Astrocyte (in vitro differentiated cells and primary cell): ENCODE measurements around the gene CLTC. TPM values are rescaled to one million over a fixed set of nuclear protein-coding genes. Genes with fewer than 3 reads are reported as not detected.

Experiments used
- DNase-seq: peaks from one replicate; pipeline ENCODE4 v3.0.0-alpha.2; 2010; ENCODE audit warnings: low read depth
- FAIRE-seq: peaks from 2 replicates; lab custom pipeline; 2011; peaks lifted over from hg19 to GRCh38; lab: Jason Lieb, UNC
- H2AFZ ChIP-seq: 2 replicates; pipeline ENCODE4 v1.6.0; 2012; ENCODE audit warnings: low read depth, low read length, inconsistent platforms
- H3K27ac ChIP-seq: 2 replicates; pipeline ENCODE4 v1.5.1; 2011; ENCODE audit warnings: low read depth, low read length, inconsistent platforms
- H3K27me3 ChIP-seq: 2 replicates; pipeline ENCODE4 v1.6.0; 2011; ENCODE audit warnings: low read length, inconsistent platforms; ENCODE audit not compliant: insufficient read depth
- H3K36me3 ChIP-seq: 2 replicates; pipeline ENCODE4 v1.5.1; 2011; ENCODE audit warnings: low read length, inconsistent platforms; ENCODE audit not compliant: insufficient read depth
- H3K4me1 ChIP-seq: 2 replicates; pipeline ENCODE4 v1.5.1; 2011; ENCODE audit warnings: low read length, inconsistent platforms; ENCODE audit not compliant: insufficient read depth
- H3K4me2 ChIP-seq: 2 replicates; pipeline ENCODE4 v1.6.0; 2012; ENCODE audit warnings: low read length, inconsistent platforms
- H3K4me3 ChIP-seq: 2 replicates; pipeline ENCODE4 v1.5.1; 2011; ENCODE audit warnings: low read depth, mild to moderate bottlenecking, low read length, inconsistent platforms; ENCODE audit not compliant: insufficient read depth
- H3K79me2 ChIP-seq: 2 replicates; pipeline ENCODE4 v1.6.0; 2012; ENCODE audit warnings: mild to moderate bottlenecking, low read length, inconsistent platforms; ENCODE audit not compliant: insufficient read depth
- H3K9ac ChIP-seq: 2 replicates; pipeline ENCODE4 v1.6.0; 2012; ENCODE audit warnings: mild to moderate bottlenecking, low read length, inconsistent platforms
- H3K9me3 ChIP-seq: 2 replicates; pipeline ENCODE4 v1.5.1; 2012; ENCODE audit warnings: low read depth, mild to moderate bottlenecking, low read length, inconsistent platforms; ENCODE audit not compliant: insufficient read depth
- H4K20me1 ChIP-seq: 2 replicates; pipeline ENCODE4 v1.6.0; 2012; ENCODE audit warnings: low read length, inconsistent platforms; ENCODE audit not compliant: insufficient read depth
- H3K27ac Mint-ChIP-seq: one replicate; pipeline ENCODE4 v1.8.0; 2021; ENCODE audit warnings: mild to moderate bottlenecking, mixed read lengths; ENCODE audit not compliant: unreplicated experiment
- H3K27me3 Mint-ChIP-seq: one replicate; pipeline ENCODE4 v1.8.0; 2021; ENCODE audit warnings: low read depth, mixed read lengths; ENCODE audit not compliant: unreplicated experiment
- H3K36me3 Mint-ChIP-seq: one replicate; pipeline ENCODE4 v1.8.0; 2021; ENCODE audit warnings: low read depth, mixed read lengths; ENCODE audit not compliant: unreplicated experiment
- H3K4me1 Mint-ChIP-seq: one replicate; pipeline ENCODE4 v1.8.0; 2021; ENCODE audit warnings: low read depth, mixed read lengths; ENCODE audit not compliant: unreplicated experiment
- H3K4me3 Mint-ChIP-seq: one replicate; pipeline ENCODE4 v1.8.0; 2021; ENCODE audit warnings: mild to moderate bottlenecking, moderate library complexity, mixed read lengths; ENCODE audit not compliant: unreplicated experiment
- H3K9me3 Mint-ChIP-seq: one replicate; pipeline ENCODE4 v1.8.0; 2021; ENCODE audit warnings: mild to moderate bottlenecking, mixed read lengths; ENCODE audit not compliant: unreplicated experiment
- CTCF ChIP-seq: IDR thresholded peaks from 2 replicates; pipeline ENCODE4 v1.5.1; 2011; ENCODE audit warnings: low read depth, mild to moderate bottlenecking, inconsistent platforms, low read length, moderate library complexity; ENCODE audit not compliant: insufficient read depth
- EZH2 ChIP-seq: IDR thresholded peaks from 2 replicates; pipeline ENCODE4 v1.6.1; 2012; ENCODE audit warnings: mild to moderate bottlenecking, low read length, inconsistent platforms; ENCODE audit not compliant: insufficient read depth
- total RNA-seq: library from RNA; stranded (reverse); gene quantifications from 2 replicates; pipeline ENCODE4 v1.2.1, GENCODE V29; 2021

CLTC gene
- total RNA-seq, 1 donor from 2014 or later = 391 TPM

- no peak overlapping the region for H3K9ac ChIP-seq
- H3K4me3 ChIP-seq = no peak overlapping the region
- peaks cover 21% of the 10 kb centered on the region for H3K36me3 Mint-ChIP-seq
- H3K4me3 Mint-ChIP-seq = no peak overlapping the region
- H3K27me3 Mint-ChIP-seq = no peaks in the 10 kb centered on the region
- no peaks in the 10 kb centered on the region for H3K9me3 Mint-ChIP-seq
- H3K79me2 ChIP-seq = peaks cover 100% of the 10 kb centered on the region
- H3K27me3 ChIP-seq = no peaks in the 10 kb centered on the region
- peaks cover 53% of the 10 kb centered on the region for H3K4me1 Mint-ChIP-seq
- no peak overlapping the region for H2AFZ ChIP-seq
- no peak overlapping the region for H3K27ac Mint-ChIP-seq
- peaks cover 98% of the 10 kb centered on the region for H4K20me1 ChIP-seq
- TF ChIP-seq CTCF (no peak), EZH2 (no peak)
- H3K4me1 ChIP-seq = no peaks in the 10 kb centered on the region
- H3K9me3 ChIP-seq = no peaks in the 10 kb centered on the region
- H3K4me2 ChIP-seq = no peak overlapping the region
- peaks cover 36% of the 10 kb centered on the region for H3K36me3 ChIP-seq
- DNase-seq (peak; percentile 50), FAIRE-seq (no peak)
- H3K27ac ChIP-seq = no peak overlapping the region
These were observed 23.8 kb downstream of the CLTC start for GRCh38 chr17:59643159-59644140.

- peaks cover 33% of the 10 kb centered on the region for H3K36me3 Mint-ChIP-seq
- Histone ChIP-seq H3K4me2 (no peak overlapping the region), H3K9ac (no peak overlapping the region), H3K4me3 (no peak overlapping the region), H3K27me3 (no peaks in the 10 kb centered on the region), H3K4me1 (peaks cover 5% of the 10 kb centered on the region), H2AFZ (no peak overlapping the region), H3K36me3 (peaks cover 58% of the 10 kb centered on the region), H3K9me3 (no peaks in the 10 kb centered on the region), H3K79me2 (peaks cover 90% of the 10 kb centered on the region), H4K20me1 (peaks cover 99% of the 10 kb centered on the region), H3K27ac (no peak overlapping the region)
- peaks cover 54% of the 10 kb centered on the region for H3K4me1 Mint-ChIP-seq
- H3K27me3 Mint-ChIP-seq = no peaks in the 10 kb centered on the region
- H3K9me3 Mint-ChIP-seq = no peaks in the 10 kb centered on the region
- no peak overlapping the region for H3K4me3 Mint-ChIP-seq
- TF ChIP-seq CTCF (no peak), EZH2 (no peak)
- DNase-seq (no peak), FAIRE-seq (no peak)
- no peak overlapping the region for H3K27ac Mint-ChIP-seq
These were observed 27.6 kb downstream of the CLTC start for GRCh38 chr17:59647288-59647687.

GRCh38 chr17:59649886-59650285, 30.2 kb downstream of the CLTC start:
- H4K20me1 ChIP-seq = peaks cover 90% of the 10 kb centered on the region
- no peaks in the 10 kb centered on the region for H3K27me3 Mint-ChIP-seq
- H3K27ac ChIP-seq = no peak overlapping the region

More at GRCh38 chr17:59649886-59650285, 30.2 kb downstream of the CLTC start:
- H3K36me3 Mint-ChIP-seq = peaks cover 39% of the 10 kb centered on the region
- no peak overlapping the region for H3K27ac Mint-ChIP-seq
- Histone ChIP-seq H2AFZ (no peak overlapping the region), H3K4me3 (no peak overlapping the region), H3K36me3 (peaks cover 66% of the 10 kb centered on the region), H3K9ac (no peak overlapping the region), H3K27me3 (no peaks in the 10 kb centered on the region), H3K4me2 (no peak overlapping the region), H3K4me1 (peaks cover 5% of the 10 kb centered on the region), H3K79me2 (peaks cover 80% of the 10 kb centered on the region), H3K9me3 (peaks cover 4% of the 10 kb centered on the region)
- peaks cover 37% of the 10 kb centered on the region for H3K4me1 Mint-ChIP-seq
- H3K9me3 Mint-ChIP-seq = peaks cover 9% of the 10 kb centered on the region
- TF ChIP-seq CTCF (no peak), EZH2 (no peak)
- H3K4me3 Mint-ChIP-seq = no peak overlapping the region
- DNase-seq (no peak), FAIRE-seq (no peak)
